GM13976 (cell line): ENCODE data around the gene ACTRT3.
A peak's percentile ranks its signal among the peaks of the same experiment; 100 is the strongest.

ENCODE experiments used
- DNase-seq: peaks from one replicate; pipeline ENCODE4 v3.0.0; 2012; ENCODE audit warnings: low spot score
- CTCF ChIP-seq: IDR thresholded peaks from 2 replicates; pipeline ENCODE4 v1.5.1; 2012; ENCODE audit warnings: borderline replicate concordance, mild to moderate bottlenecking; ENCODE audit not compliant: insufficient read depth; ENCODE audit errors: extremely low read depth, missing control alignments, control extremely low read depth
- in situ Hi-C: fragments of 300-500 bp; cut with MboI; formaldehyde crosslinking; loops from one replicate; pipeline ENCODE4 v1.12.0; 2022; ENCODE audit warnings: low sequenced_read_pairs, mixed read lengths, inconsistent platforms; ENCODE audit not compliant: unreplicated experiment

The ACTRT3 gene

GRCh38 chr3:169772897-169773816 lies 3.8 kb upstream of the ACTRT3 start, which contains the start of gene MYNN:
TSS of gene MYNN (plus strand) at chr3:169773396. CDS start at chr3:169774296, 900 bp downstream.
- peak; percentile 88 for DNase-seq
- in situ Hi-C loops, result no loop called here
- TF ChIP-seq CTCF, result no peak

- no peak for TF ChIP-seq CTCF
- DNase-seq, result peak; percentile 53
- in situ Hi-C loops, result no loop called here
These were observed 3.0 kb upstream of the ACTRT3 start for GRCh38 chr3:169772305-169772896.

GRCh38 chr3:169771497-169772304 lies 2.3 kb upstream of the ACTRT3 start:
- no peak for DNase-seq
- in situ Hi-C loops, result no loop called here
- no peak for TF ChIP-seq CTCF

DNA sequence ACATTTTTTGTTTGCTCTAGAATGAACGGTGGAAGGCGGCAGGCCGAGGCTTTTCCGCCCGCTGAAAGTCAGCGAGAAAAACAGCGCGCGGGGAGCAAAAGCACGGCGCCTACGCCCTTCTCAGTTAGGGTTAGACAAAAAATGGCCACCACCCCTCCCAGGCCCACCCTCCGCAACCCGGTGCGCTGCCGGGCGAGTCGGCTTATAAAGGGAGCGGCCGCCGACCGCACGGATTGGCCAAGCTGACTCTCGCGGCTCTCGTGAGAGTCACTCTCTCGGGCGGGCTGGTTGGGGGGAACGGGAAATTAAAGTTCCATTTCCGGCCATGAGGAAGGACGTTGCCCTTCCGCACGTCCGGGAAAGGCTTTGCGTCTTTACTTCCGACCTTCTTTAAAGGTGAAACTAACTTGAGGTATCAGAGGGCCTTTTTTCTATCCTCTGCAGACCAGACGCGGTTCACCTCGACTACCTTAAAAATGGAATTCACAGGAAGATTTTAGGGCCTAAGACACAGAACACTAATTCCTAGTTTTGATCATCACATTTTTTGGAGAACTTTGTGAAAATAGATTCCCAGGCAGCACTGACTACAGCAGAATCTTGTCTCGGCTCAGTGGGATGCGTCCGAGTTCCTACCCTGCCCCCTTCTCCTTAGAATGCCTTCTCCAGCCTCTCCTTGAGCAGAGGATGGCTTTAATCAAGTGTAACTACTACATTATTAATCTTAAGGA lies 4.3 kb downstream of the ACTRT3 start, which contains the start of gene TERC:
Gene TERC, minus strand, starts transcription at position 179 of the 731 bp plus-strand sequence.
- TF ChIP-seq CTCF, result no peak
- peak; percentile 86 for DNase-seq
- in situ Hi-C loops, result no loop called here

- peak; percentile 75 for DNase-seq
- in situ Hi-C loops, result no loop called here
- TF ChIP-seq CTCF, result no peak
These were observed 5.0 kb downstream of the ACTRT3 start for GRCh38 chr3:169764312-169764881.
